NCI-H526 (cell line): ENCODE data around the gene SYNE1.
"Not testable (repeated sequence)": the region's sequence is repeated elsewhere in the genome, so short reads cannot be mapped to it uniquely, and the experiment has no call there.

Experiments used
- DNase-seq, 2 experiments: peaks; one replicate each; lab custom pipeline; 2025; lab: John Stamatoyannopoulos, UW

SYNE1 gene

GRCh38 chr6:152094992-152095592 lies 542.1 kb downstream of the SYNE1 start:
- DNase-seq = no peak

- DNase-seq = no peak
Measured at GRCh38 chr6:152094276-152094675, 542.9 kb downstream of the SYNE1 start.

- no peak for DNase-seq
Measured at GRCh38 chr6:152093711-152094110, 543.5 kb downstream of the SYNE1 start.

DNA sequence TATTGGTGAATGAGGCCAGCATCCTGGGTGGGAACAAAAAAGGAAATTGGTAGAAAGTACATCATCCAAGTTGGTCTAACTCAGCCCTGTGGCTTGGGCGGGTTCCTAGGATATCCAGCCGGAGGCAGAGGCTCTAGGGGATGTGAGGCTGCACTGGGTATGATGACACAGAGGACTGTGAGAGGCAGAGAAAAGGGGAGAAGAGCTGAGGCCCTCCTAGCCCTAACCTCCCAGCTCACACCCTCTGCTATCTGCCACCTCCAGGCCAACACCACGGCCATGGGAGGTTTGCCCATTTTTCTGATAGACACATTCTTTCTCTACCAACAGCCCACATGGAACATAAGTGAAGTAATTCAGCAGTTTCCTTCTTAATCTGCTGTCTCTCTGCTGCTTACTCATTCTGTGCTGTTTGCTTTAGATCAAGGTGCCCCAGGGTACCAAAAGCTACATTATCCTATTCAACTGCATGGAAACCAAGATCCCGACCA lies 545.3 kb downstream of the SYNE1 start:
- no peak for DNase-seq

DNA sequence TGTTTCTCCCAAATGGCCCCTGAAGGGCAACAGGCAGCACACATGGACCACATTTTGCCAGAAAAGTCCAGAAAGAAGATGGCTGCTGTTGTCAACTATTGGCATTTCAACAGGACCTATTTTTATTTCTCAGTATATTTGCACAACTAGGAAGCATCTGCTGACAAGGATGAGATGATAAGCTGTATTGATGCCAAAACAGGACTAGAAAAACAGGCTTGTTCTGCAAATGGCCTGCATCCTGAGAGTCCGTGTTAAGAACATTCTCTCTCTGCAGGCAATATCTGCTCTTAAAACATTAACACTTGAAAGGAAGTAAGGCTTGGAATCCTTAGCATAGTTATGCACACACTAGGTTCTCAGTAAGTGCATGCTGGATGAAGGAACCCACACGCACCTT lies 546.0 kb downstream of the SYNE1 start:
- DNase-seq = no peak

DNA sequence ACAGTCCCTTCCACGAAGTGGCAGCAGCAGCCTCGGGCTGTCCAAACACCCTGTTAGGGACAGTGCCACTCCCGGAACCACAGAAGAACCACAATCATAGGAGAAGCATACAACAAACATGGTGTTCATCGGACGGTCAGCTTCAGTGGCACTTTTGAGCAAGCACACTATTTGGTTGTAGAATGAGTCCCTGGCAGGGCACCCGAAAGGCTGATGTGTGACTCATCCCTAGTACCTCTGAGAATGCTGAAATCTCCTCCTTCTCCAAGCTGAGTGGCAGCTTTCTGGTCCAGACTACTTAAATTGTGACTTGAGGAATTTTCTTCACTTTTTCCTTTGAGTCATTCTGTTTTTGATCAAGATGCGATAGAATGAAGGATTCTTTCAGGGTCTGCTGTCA lies 547.2 kb downstream of the SYNE1 start:
- no peak for DNase-seq

DNA sequence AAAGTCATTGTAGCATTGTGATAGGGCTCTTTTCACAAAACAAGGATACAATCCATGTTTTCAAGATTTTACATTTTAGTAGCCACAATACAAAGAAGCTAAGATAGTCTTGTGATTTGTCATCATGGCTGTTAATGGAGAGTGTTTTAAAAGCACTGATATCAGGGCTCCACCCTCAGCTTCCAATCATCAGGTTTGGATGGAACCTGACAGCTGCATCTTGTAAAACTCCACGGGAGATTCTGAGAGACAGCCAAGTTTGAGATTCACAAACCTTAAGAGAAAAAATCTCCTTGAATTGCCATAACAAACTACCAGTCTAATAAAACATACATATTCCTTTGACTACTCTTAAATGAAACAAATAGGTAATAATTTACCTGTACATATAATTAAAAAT lies 549.5 kb downstream of the SYNE1 start:
- no peak for DNase-seq

DNA sequence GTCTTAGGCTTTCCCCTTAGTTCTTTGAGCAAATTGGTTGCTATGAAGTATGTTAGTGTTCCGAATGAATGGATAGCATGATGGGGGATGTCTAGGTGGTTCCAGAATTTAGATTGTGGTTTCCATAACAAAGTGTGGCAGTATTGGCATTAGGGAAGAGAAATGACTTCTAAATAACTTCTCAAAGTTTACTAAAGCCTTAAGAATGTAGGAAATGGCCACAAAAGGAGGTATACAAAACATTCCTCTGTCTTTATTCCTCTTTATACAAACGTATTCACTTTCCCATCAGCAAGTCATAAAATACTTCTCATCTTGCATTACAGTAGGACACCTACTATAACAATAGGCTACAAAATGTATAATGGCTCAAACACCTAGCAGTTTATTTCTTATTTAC lies 550.1 kb downstream of the SYNE1 start:
- DNase-seq = no peak

DNA sequence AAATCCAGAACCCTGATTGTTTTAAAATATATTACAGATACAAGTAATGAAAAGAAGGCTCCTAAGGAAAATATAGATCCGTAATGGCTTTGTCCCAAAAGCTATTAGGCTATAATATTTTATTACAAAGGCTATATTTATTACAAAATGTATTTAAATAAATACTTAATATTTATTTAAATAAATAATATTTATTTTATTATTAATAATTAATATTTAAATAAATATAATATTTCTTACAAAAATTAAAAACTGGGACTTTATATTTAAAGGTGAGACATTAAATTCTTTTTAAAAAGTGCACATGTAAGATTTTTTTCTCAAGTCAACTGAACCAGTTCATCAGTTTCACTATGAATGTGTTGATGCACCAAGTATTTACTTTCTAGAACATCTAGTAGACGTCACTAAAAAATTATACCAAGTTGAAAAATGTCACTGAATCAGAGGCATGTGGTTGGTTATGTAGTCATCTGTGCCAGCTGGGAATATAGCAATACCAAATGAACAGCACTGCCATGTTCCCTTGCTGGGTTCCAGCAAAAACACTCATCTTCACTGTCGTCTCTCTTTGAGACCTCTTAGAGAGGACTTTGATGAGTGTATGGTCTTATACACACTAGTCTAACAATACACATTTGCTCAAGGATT lies 550.8 kb downstream of the SYNE1 start:
- DNase-seq = no peak

DNA sequence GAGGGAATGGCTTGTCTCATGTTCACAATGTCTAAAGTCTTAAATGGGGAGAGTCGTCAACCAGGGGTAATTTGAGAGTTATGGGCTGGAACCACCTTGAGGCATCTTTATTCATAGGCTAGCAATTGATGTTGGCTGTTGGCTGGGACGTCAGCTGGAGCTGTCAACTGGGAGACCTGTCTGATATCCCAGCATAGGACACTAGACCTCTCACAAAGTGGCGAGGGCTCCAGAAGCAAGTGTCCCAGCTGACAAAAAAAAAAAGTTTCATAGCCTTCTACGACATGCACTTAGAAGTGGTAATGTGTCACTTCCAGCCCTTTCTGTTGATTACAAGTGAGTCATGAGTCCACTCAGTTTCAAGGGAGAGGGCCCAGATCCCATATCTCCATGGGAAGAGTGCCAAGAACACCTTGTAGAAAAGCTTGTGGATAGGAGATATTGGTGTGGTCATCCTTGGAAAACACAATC lies 551.7 kb downstream of the SYNE1 start:
- no peak for DNase-seq

- peak in 1 of 2 experiments; percentile 4 for DNase-seq
Measured at GRCh38 chr6:152078804-152079203, 558.4 kb downstream of the SYNE1 start.

DNA sequence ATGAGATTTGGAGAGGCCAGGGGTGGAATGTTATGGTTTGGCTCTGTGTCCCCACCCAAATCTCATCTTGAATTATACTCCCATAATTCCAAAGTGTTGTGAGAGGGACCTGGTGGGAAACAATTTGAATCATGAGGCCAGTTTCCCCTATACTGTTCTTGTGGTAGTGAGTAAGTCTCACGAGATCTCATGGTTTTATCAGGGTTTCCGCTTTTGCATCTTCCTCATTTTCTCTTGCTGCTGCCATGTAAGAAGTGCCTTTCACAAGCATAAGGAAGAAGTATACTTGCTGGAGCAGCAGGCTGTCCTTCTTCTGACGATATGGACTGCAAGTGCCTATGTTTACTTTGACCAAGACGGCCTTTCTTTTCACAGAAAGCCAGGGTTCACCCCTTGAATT lies 559.2 kb downstream of the SYNE1 start:
- DNase-seq = no peak

- DNase-seq = not testable (repeated sequence)
Measured at GRCh38 chr6:152076242-152076641, 560.9 kb downstream of the SYNE1 start.

GRCh38 chr6:152071843-152072242 lies 565.3 kb downstream of the SYNE1 start:
- no peak for DNase-seq
